Measurements from ENCODE around the gene SLC15A4.
"Not testable (repeated sequence)": the region's sequence is repeated elsewhere in the genome, so short reads cannot be mapped to it uniquely, and the experiment has no call there.

The SLC15A4 gene

GRCh38 chr12:128844031-128844635 lies 20.4 kb upstream of the SLC15A4 start:
- DNase-seq (ENCODE audit: low read depth in 2 of 2, low spot score in 1 of 2), result no peak

- no peak for DNase-seq (ENCODE audit: low read depth in 2 of 2, low spot score in 1 of 2)
Measured at GRCh38 chr12:128843538-128843937, 19.8 kb upstream of the SLC15A4 start.

GRCh38 chr12:128842579-128842978 lies 18.8 kb upstream of the SLC15A4 start:
- no peak for DNase-seq (ENCODE audit: low read depth in 2 of 2, low spot score in 1 of 2)

GRCh38 chr12:128840862-128841468 lies 17.2 kb upstream of the SLC15A4 start:
- DNase-seq (ENCODE audit: low read depth in 2 of 2, low spot score in 1 of 2), result no peak

GRCh38 chr12:128839885-128840284 lies 16.1 kb upstream of the SLC15A4 start:
- DNase-seq (ENCODE audit: low read depth in 2 of 2, low spot score in 1 of 2), result not testable (repeated sequence)

- DNase-seq (ENCODE audit: low read depth in 2 of 2, low spot score in 1 of 2), result no peak
Measured at GRCh38 chr12:128833418-128833817, 9.7 kb upstream of the SLC15A4 start.

GRCh38 chr12:128830505-128830893 lies 6.7 kb upstream of the SLC15A4 start:
- no peak for DNase-seq (ENCODE audit: low read depth in 2 of 2, low spot score in 1 of 2)

- no peak for DNase-seq (ENCODE audit: low read depth in 2 of 2, low spot score in 1 of 2)
Measured at GRCh38 chr12:128829861-128830504, 6.2 kb upstream of the SLC15A4 start.

GRCh38 chr12:128827724-128828123 lies 4.0 kb upstream of the SLC15A4 start:
- no peak for DNase-seq (ENCODE audit: low read depth in 2 of 2, low spot score in 1 of 2)

- DNase-seq (ENCODE audit: low read depth in 2 of 2, low spot score in 1 of 2), result no peak
Measured at GRCh38 chr12:128825835-128826234, 2.1 kb upstream of the SLC15A4 start.

GRCh38 chr12:128823216-128823915 lies 392 bp downstream of the SLC15A4 start:
- no peak for DNase-seq (ENCODE audit: low read depth in 2 of 2, low spot score in 1 of 2)

GRCh38 chr12:128820723-128821432 lies 2.9 kb downstream of the SLC15A4 start:
- DNase-seq (ENCODE audit: low read depth in 2 of 2, low spot score in 1 of 2), result no peak

GRCh38 chr12:128820253-128820652 lies 3.5 kb downstream of the SLC15A4 start:
- no peak for DNase-seq (ENCODE audit: low read depth in 2 of 2, low spot score in 1 of 2)

- DNase-seq (ENCODE audit: low read depth in 2 of 2, low spot score in 1 of 2), result no peak
Measured at GRCh38 chr12:128819293-128820144, 4.2 kb downstream of the SLC15A4 start.

GRCh38 chr12:128818065-128819022 lies 5.4 kb downstream of the SLC15A4 start:
- no peak for DNase-seq (ENCODE audit: low read depth in 2 of 2, low spot score in 1 of 2)

GRCh38 chr12:128817111-128818015 lies 6.4 kb downstream of the SLC15A4 start:
- DNase-seq (ENCODE audit: low read depth in 2 of 2, low spot score in 1 of 2), result no peak

GRCh38 chr12:128816643-128816920 lies 7.2 kb downstream of the SLC15A4 start:
- DNase-seq (ENCODE audit: low read depth in 2 of 2, low spot score in 1 of 2), result no peak

- DNase-seq (ENCODE audit: low read depth in 2 of 2, low spot score in 1 of 2), result no peak
Measured at GRCh38 chr12:128815779-128816642, 7.7 kb downstream of the SLC15A4 start.

Data from stimulated activated CD8-positive, alpha-beta memory T cell treated with anti-CD3 and anti-CD28 coated beads, Interleukin-4, amount 100 ng/mL, for 1 hour (primary cell).